HG03571 (cell line): Measurements from ENCODE around the gene PALMD.

ENCODE experiments used
- ATAC-seq: cut with Tn5 transposase; IDR thresholded peaks from one replicate; pipeline ENCODE4 v1.9.1; 2021; ENCODE audit not compliant: unreplicated experiment

The PALMD gene, protein sequence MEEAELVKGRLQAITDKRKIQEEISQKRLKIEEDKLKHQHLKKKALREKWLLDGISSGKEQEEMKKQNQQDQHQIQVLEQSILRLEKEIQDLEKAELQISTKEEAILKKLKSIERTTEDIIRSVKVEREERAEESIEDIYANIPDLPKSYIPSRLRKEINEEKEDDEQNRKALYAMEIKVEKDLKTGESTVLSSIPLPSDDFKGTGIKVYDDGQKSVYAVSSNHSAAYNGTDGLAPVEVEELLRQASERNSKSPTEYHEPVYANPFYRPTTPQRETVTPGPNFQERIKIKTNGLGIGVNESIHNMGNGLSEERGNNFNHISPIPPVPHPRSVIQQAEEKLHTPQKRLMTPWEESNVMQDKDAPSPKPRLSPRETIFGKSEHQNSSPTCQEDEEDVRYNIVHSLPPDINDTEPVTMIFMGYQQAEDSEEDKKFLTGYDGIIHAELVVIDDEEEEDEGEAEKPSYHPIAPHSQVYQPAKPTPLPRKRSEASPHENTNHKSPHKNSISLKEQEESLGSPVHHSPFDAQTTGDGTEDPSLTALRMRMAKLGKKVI

DNA sequence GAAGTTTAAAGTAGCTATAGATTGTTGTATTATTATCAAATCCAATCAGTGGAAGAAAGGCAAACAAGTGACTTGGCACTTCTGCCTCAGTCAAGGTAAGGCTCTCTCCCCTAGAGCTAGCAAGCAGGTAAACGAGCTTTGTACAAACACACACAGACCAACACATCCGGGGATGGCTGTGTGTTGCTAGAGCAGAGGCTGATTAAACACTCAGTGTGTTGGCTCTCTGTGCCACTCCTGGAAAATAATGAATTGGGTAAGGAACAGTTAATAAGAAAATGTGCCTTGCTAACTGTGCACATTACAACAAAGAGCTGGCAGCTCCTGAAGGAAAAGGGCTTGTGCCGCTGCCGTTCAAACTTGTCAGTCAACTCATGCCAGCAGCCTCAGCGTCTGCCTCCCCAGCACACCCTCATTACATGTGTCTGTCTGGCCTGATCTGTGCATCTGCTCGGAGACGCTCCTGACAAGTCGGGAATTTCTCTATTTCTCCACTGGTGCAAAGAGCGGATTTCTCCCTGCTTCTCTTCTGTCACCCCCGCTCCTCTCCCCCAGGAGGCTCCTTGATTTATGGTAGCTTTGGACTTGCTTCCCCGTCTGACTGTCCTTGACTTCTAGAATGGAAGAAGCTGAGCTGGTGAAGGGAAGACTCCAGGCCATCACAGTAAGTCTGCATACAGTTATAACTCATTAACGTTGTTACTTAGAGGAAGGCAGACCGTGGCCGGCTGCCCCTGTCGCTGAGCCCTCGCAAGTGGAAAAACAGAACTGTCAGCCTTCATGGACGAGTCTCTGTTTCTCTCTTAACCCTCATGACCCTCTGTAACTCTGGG, at the start of gene PALMD:
PALMD (plus strand) TSS at position 415 of the 833 bp plus-strand sequence; CDS start at position 620, 205 bp downstream.
- no peak for ATAC-seq

DNA sequence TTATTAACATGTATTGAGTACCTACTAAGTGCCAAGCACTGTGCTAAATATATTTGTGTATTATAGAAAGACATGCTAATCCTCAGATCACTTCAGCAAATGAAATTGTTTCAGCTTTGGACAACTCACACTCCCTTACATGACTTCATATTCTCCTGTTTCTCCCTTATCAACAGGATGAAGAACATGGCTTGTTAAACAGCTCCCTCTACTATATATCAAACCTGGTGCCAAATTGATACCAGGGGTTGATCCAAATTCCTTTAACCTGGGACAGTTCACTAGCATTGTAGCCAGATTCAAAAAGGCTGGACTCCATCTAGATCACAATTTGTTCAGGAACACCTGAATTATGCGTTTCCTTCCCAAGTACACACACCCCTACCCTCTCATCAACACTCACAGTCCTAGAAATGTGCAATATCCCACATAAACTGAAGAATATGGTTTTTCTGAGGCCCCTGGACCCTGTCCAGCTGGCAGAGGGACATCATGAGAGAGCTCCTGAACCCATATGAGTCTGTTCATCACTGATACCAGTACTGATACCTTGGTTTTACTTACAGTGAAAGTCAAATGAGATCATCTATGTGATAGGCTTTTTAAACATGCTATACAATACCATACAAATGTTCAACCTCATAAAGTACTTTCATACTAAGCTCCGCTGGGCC, 47.0 kb upstream of the PALMD start:
- ATAC-seq = no peak

DNA sequence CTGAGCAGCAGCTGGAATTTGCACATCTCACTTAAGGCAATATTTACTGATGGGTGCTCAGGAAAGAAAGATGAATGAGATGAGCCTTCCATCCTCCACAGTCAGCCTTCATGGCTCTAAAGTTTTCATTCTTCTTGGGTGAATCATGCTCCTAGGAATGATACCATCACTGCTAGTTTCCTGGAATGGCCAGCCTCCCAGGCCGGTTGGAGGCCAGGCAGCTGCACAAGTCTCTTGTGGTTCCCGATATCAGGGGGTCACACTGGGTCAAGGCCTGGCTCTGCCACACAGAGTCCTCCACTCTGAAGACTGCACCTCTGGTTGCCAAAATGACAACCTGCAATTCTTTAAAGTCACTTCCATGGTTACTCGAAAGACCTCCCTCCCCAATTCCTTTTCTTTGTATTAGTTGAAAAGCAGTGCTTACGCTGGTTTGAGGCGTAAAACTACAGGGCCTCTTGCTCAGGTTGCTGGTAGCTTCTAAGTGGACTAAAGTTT, 46.2 kb upstream of the PALMD start:
- ATAC-seq = no peak

DNA sequence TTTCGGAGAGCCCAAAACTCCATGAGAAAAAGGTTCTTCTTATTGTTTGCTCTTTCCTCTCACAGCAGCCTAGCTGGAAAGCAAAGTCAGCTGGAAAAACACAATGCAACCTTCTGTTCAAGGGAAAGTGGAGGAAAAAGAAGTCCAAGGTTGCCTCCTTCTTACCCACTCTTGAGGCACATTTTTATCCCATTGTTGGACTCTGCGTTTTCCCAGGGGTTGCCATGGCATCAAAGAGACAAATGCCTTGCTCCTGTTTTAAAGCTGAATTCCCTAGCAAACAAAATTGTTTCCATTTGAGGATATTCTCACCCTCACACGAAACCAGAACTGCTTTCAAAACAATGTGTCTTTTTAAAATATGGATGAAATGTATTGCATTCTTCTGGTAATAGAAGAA, 45.1 kb upstream of the PALMD start:
- no peak for ATAC-seq

DNA sequence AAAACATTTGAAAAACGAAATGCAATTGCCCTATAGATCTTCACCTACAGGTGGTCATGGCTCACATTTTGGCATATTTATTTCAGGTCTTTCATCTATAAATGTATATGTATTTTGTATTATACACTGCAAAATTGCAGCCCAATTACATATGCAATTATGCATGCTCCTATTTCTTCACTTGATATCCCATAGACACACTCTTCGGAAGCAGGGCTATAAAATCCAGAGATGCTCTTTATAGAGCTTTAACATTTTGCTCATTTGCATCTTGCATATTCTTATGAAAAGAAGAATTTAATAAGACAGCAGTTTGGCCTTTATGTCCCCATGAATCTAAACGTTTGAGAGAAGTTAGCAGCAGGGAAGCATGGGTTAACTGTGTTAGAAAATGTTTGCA, 44.7 kb upstream of the PALMD start:
- no peak for ATAC-seq

DNA sequence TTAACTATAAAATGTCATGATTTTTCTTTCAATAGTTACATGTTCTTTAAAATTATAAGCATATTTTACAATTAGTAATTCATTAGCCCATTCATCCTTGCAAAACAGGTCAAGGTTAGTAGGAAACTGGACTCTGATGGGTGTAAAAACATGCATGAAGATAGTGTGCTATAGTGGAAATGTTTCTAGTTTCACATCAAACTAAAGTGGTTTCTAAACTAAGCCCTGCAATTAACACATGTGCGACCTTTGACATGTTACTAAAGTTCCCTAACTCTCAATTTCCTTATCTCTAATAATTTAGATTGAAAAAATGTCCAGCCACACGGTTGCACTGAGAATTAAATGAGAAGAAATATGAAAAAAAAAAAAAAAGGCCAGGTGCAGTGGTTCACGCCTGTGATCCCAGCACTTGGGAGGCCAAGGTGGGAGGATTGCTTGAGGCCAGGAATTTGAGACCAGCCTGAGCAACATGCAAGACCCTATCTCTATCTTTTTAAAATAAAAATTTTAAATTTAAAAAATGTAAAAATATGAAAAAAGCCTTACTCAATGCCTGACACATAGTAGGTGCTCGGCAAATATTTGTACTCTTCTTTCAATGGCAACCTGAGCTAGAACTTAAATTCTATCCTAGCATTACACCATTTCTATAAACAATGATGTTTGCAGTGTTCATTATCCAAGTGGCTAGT, 44.1 kb upstream of the PALMD start:
- no peak for ATAC-seq

DNA sequence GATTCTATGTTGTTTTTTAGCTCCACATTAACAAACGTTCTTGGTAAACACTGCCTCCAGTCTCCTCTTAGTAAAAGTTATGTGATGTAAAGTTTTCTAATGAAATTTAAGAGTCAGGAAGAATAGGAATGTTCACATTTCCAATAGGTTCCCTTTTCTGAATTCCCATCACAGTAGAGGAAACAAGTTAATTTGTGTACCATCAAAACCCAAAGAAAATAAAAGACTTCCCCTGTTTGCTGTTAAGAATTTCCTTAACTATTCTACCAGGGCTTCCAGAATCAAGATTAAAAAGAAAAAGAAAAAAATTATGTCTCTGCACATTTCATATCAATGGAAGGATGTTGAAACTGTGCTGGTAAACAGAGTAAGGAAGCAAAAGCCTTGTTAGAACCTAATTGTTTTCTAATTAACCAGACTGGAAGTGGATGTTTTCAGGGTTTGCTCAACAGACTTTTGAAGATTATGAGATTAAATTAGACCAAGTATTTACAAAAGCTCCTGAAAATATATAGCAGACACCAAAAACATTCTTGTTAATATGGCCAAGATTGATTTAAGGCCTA, 43.4 kb upstream of the PALMD start:
- ATAC-seq = no peak

DNA sequence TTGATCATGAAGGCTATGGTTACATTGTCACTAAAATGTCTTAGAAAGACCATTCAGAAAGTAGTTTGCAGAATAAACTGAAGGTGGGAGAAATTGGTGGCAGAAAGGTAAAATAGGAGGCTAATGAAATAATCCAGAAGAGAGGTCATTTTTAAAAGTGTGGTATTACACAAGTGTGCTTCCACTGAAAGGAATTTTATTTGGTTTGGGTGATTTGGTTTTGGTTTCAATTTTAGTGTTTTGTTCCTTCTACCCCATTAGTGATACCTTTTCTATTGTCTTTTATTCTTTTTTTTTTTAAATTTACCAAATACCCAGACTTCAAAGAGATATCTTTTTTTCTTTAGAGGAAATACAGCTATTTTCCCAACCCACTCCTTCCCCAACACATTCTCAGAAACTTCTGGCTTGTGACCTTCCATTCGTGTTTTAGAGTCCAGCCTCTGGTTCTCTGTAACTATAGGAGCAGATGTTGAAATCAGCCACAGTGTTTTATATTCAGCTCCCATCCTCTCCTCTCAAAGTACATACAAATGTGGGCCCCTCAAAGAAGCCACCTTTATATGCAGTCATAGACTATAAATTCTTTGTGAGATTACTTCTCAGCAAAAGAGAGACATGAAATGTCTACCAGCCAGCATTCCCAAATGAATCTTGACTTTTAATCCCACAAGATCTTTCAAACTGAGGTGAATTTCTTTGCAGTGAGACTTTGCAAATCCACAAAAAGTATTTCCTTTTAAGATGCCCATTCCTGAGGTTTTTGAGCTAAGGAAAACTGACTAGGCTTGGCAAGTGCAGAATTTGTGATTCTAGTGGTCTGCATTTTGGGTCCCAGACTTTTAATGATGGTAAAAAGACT, 42.0 kb upstream of the PALMD start:
- ATAC-seq = no peak

DNA sequence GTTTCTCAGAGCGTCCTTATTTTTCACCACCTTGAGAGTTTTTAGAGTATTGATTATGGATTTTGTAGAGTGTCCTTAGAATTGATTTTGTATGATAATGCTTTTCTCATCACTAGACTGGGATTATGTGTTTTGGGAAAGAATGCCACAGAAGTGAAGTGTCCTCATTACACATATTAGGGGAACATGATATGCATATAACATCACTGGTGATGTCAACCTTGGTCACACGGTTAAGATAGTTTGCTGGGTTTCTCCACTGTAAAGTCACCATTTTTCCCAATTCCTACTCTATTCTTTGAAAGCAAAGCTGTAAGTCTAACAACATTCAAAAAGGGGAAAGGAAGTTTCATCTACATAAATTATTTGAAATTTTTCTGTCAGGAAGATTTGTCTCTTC, 39.6 kb upstream of the PALMD start:
- no peak for ATAC-seq

DNA sequence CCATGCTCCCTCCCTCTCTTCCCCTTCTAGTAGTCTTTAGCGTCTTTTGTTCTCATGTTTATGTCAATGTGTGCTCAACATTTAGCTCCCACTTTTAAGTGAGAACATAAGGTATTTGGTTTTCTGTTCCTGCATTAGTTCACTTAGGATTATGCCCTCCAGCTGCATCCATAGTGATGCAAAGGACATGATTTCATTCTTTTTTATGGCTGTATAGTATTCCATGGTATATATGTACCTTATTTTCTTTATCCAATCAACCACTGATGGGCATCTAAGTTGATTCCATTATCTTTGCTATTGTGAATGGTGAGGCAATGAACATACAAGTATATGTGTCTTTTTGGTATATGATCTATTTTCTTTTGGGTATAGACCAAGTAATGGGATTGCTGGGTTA, 38.3 kb upstream of the PALMD start:
- ATAC-seq = no peak

DNA sequence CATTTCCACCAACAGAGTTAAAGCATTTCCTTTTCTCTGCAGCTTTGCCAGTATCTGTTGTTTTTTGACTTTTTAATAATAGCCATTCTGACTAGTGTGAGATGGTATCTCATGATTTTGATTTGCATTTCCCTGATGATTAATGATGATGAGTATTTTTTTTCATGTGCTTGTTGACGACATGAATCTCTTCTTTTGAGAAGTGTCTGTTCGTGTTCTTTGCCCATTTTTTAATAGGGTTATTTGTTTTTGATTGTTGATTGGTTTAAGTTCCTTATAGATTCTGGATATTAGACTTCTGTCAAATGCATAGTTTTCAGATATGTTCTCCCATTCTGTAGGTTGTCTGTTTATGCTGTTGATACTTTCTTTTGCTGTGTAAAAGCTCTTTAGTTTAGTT, 37.9 kb upstream of the PALMD start:
- ATAC-seq = no peak

DNA sequence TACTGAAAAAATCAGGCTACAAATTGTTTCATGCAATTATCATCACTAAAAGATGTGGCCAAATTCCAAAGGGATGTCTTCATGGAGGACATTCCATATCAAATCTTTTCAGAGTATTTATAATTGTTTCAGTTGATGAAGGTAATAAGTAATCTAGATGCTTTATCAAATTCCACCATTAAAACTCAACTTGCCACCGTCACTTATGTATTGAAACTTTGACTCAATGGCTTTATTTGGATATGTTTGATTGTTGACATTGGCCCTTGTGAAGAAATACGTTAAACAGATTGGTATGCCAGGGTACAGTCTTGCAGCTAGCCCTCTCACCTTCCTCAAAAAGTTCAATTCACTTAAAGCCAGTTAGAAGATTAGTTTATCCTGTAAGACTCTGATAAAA, 32.2 kb upstream of the PALMD start:
- no peak for ATAC-seq

DNA sequence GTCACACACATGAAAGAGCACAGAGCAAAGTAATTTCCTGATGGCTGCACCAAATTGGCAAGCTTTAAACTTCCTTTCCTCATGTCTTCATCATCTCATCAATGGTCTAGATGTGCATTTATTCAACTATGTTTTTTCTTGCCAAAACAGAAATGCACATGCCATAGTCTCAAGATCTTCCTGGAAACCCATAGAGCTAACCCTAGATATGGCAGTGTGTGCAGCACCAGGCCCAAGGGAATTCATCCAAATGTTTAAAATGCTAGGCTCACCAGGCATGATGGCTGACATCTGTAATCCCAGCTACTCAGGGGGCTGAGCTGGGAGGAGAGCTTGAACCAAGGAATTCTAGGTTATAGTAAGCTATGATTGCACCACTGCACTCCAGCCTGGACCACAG, 31.2 kb upstream of the PALMD start:
- ATAC-seq = no peak

DNA sequence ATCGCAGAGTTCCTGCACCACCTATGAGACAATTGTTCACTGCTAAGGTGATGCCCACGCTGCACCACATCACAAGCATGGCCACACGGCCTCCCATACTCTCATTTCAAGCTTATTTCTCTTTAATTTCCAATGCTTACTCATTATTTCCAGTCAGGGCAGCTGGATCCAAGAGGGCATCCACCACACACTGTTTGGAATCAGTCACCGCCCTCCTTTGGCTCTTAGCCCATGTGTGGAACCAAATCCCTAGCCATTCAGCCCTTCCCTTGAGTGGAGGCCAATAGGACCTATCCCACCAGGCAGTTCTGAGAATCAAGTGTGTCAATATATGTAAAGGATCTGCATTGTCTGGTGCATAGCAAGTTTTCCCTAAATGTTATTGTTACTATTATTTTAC, 26.3 kb upstream of the PALMD start:
- ATAC-seq = no peak

DNA sequence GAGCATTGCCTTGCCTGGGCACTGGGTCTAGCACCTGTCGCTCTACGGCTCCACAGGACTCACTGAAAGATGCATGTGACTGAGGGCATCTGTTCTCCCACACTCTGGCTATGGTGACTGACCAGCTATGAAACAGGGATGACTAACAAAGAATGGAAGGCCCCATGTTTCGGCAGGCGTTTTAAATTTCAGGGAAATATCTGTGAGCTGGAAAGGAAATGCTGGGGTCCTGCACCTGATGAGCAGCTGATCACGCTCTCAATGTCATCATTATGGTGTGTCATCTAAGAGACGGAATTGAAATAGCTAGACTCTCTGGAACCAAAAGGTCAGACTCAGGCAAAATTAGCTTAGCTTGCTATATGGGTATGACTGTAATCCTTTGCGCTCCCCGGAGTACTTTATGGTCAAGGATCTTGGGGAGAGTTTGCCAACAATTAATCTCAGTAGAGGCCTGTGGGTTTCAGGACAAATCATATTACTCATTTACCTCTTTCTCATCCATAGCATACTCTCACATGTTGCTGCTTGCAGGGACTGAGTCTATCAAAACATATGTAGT, 24.5 kb upstream of the PALMD start:
- ATAC-seq = no peak

DNA sequence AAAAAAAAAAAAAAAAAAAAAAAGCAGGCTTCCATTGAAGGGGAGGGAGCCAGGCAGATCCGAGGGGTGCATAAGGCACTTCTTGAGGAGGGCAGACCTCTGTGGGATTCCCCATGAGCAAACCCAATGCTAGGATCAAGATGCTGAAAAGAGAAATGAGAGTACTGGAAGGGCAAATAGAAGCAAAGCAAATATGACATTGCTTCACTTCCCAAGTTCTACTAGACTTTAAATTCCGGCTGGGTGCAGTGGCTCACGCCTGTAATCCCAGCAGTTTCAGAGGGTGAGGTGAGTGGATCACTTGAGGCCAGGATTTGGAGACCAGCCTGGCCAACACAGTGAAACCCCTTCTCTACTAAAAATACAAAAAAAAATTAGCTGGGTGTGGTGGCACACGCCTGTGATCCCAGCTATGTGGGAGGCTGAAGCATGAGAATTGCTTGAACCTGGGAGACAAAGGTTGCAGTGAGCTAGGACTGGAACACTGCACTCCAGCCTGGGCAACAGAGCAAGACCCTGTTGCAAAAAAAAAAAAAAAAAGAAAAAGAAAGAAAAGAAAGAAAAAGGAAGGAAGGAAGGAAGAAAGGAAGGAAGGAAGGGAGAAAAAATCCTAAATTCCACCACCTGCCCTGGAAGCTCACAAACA, 23.1 kb upstream of the PALMD start:
- ATAC-seq = no peak

DNA sequence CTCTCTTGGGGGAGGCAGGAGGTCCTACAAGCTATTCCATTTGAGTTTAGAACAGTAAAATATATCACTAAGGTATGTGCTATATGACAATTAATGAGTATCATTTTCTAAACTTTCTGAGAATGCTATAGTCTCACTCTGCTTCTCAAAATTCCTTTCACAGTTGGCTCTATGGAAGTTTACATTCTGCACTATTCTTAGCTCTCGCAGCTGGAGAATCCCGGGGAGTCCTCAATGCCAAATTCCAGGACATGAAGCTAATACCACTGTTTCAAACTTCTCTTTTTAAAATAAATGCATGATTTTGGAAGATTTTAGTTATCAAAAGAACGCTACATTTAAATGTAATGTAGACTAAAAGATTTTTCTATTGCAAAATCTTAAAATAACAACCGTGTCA, 22.4 kb upstream of the PALMD start:
- no peak for ATAC-seq

DNA sequence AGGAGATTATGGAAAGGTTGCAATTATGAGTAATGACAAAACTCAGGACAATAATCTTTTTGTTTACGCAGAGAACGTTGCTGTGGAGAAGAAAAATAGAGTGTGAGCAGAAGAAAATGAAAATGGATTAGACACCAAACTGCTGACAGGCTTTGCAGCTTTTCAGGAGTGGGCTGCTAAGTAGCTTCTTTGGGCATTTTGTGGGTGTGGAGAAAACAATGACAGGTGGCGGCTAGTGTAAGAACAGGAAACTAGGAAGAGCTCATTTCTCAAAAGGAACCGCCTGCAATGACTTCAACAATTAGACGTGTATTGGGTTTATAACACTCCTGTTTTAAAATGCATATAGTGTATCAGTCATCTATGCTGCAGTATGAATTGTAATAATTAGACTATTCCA, 18.3 kb upstream of the PALMD start:
- ATAC-seq = no peak

DNA sequence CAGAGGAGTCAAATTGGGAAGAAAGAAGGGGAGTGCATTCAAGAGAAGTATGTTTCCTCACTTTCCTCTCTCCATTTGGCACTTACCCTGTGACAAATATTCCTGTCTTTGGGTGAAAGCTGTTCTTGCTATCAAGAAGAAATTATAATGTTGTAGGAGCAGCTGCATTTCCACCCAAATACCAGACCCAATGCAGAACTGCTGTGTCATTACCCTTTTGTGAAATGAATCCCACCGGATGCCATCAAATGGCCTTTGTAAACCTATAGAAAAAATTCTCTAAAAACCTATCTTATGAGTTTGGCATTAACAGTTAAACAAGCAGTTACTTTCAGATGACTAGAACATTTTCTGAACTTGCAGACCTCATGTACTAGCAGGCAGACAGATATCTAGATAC, 16.7 kb upstream of the PALMD start:
- ATAC-seq = no peak
